ENCODE results near the gene NBEAL1. TPM values are rescaled to one million over a fixed set of nuclear protein-coding genes. Genes with fewer than 3 reads are reported as not detected.
A peak's percentile ranks its signal among the peaks of the same experiment; 100 is the strongest.
"Not testable (repeated sequence)": the region's sequence is repeated elsewhere in the genome, so short reads cannot be mapped to it uniquely, and the experiment has no call there.

The NBEAL1 gene
- total RNA-seq (10 to 100 TPM; 21.3 to 36.2 (median 29.3) TPM), polyA plus RNA-seq (10 to 100 TPM in 1 of 2 donors, 1 to 10 TPM in 1; 4.6 to 10.5 TPM)
- long read RNA-seq, donor 1, partial matches to known transcripts, result 0 of 2 reads
- long read RNA-seq, donor 1, other reads (novel, unspliced or antisense), result 2 of 2 reads
- long read RNA-seq, donor 2, partial matches to known transcripts, result 0 of 1 reads
- long read RNA-seq, donor 2, other reads (novel, unspliced or antisense), result 0 of 1 reads
- long read RNA-seq, donor 3, partial matches to known transcripts, result 2 of 3 reads
- long read RNA-seq, donor 3, other reads (novel, unspliced or antisense), result 1 of 3 reads

GRCh38 chr2:203014456-203015199, at the start of gene NBEAL1:
NBEAL1 (plus strand) TSS chr2:203014875; CDS start chr2:203016385, 1,510 bp downstream.
- 0 to 1% (median 1%) methylated on average over 32 to 59 of the region's 59 CpGs for WGBS, 3 donors
- TF ChIP-seq CTCF (IDR thresholded peaks at IDR 0.05), result no peak
- peak; percentile 83 for TF ChIP-seq POLR2A (IDR thresholded peaks at IDR 0.05)
- TF ChIP-seq EP300 (IDR thresholded peaks at IDR 0.05), result peak; percentile 90
- H3K36me3 ChIP-seq, result no peaks in the 10 kb centered on the region
- peak within 1 kb of the TSS; percentile 96 for H3K4me3 ChIP-seq
- intact Hi-C loops (cut with DNase I), result no loop called here
- no peaks in the 10 kb centered on the region for H3K27me3 ChIP-seq
- H3K9me3 ChIP-seq, result no peaks in the 10 kb centered on the region
- DNase-seq, result peak; percentile 98 to 99 (median 99)
- H3K4me1 ChIP-seq (ENCODE audit: insufficient read depth), result no peaks in the 10 kb centered on the region
- peak within 1 kb of the TSS; percentile 86 to 91 for H3K27ac ChIP-seq

- no peak overlapping the region for H3K4me3 ChIP-seq
- no peak overlapping the region for H3K27ac ChIP-seq
- H3K4me1 ChIP-seq (ENCODE audit: insufficient read depth), result no peaks in the 10 kb centered on the region
- H3K9me3 ChIP-seq, result no peaks in the 10 kb centered on the region
- TF ChIP-seq POLR2A (IDR thresholded peaks at IDR 0.05), result no peak
- TF ChIP-seq CTCF (IDR thresholded peaks at IDR 0.05), result no peak
- no peak for TF ChIP-seq EP300 (IDR thresholded peaks at IDR 0.05)
- WGBS, 3 donors, result 44 to 59% (median 49%) methylated on average over 5 of the region's 5 CpGs
- H3K36me3 ChIP-seq, result no peaks in the 10 kb centered on the region
- H3K27me3 ChIP-seq, result no peaks in the 10 kb centered on the region
- intact Hi-C loops (cut with DNase I), result no loop called here
- DNase-seq, result no peak
Observed at GRCh38 chr2:202965810-202966460, 48.7 kb upstream of the NBEAL1 start.

GRCh38 chr2:202969404-202969803, 45.3 kb upstream of the NBEAL1 start:
- H3K4me1 ChIP-seq (ENCODE audit: insufficient read depth); H3K4me3 ChIP-seq; DNase-seq; intact Hi-C loops (cut with DNase I); H3K27ac ChIP-seq; H3K36me3 ChIP-seq; H3K9me3 ChIP-seq; H3K27me3 ChIP-seq: not testable (repeated sequence)
- 48 to 50% (median 49%) methylated on average over 2 of the region's 2 CpGs for WGBS, 3 donors

GRCh38 chr2:202976809-202977208, 37.9 kb upstream of the NBEAL1 start:
- WGBS, 3 donors, result 90 to 92% (median 92%) methylated on average over 3 of the region's 3 CpGs
- intact Hi-C loops (cut with DNase I), result no loop called here

More at GRCh38 chr2:202976809-202977208, 37.9 kb upstream of the NBEAL1 start:
- Histone ChIP-seq H3K4me3 (no peak overlapping the region), H3K27me3 (no peaks in the 10 kb centered on the region), H3K9me3 (no peaks in the 10 kb centered on the region), H3K36me3 (no peaks in the 10 kb centered on the region), H3K27ac (no peak overlapping the region), H3K4me1 (ENCODE audit: insufficient read depth) (no peaks in the 10 kb centered on the region)
- TF ChIP-seq POLR2A (IDR thresholded peaks at IDR 0.05) (no peak), EP300 (IDR thresholded peaks at IDR 0.05) (no peak), CTCF (IDR thresholded peaks at IDR 0.05) (no peak)
- no peak for DNase-seq

Measured in ovary (tissue), 10 donors.